HepG2 (cell line): ENCODE measurements around the gene TOR1B. TPM values are rescaled to one million over a fixed set of nuclear protein-coding genes. Genes with fewer than 3 reads are reported as not detected.
A peak's percentile ranks its signal among the peaks of the same experiment; 100 is the strongest.

ENCODE experiments used
- ETV5 ChIP-seq: IDR thresholded peaks from 2 replicates; pipeline ENCODE4 v1.6.1; 2018; ENCODE audit warnings: missing biosample characterization, missing genetic modification reagents, inconsistent platforms, borderline replicate concordance
- MBD4 ChIP-seq: IDR thresholded peaks from 2 replicates; pipeline ENCODE4 v1.6.1; 2012; ENCODE audit warnings: low read length, inconsistent platforms, borderline replicate concordance
- MXI1 ChIP-seq: IDR thresholded peaks from 3 replicates; pipeline ENCODE4 v1.6.1; 2012; ENCODE audit warnings: low read depth, low read length, inconsistent platforms, borderline replicate concordance
- SMAD3 ChIP-seq: sonication (generic); formaldehyde crosslinking; IDR thresholded peaks from 2 replicates; pipeline ENCODE4 v1.4.0; 2020; ENCODE audit warnings: missing genetic modification reagents
- ZNF446 ChIP-seq: sonication (generic); formaldehyde crosslinking; IDR thresholded peaks from 2 replicates; pipeline ENCODE4 v1.5.0; 2020; ENCODE audit warnings: mild to moderate bottlenecking, missing genetic modification reagents
- ZNF563 ChIP-seq: sonication (generic); formaldehyde crosslinking; IDR thresholded peaks from 2 replicates; pipeline ENCODE4 v1.8.0; 2022; ENCODE audit warnings: mild to moderate bottlenecking, moderate library complexity, missing genetic modification reagents
- ZNF678 ChIP-seq: sonication (generic); formaldehyde crosslinking; IDR thresholded peaks from 2 replicates; pipeline ENCODE4 v1.4.0; 2020; ENCODE audit warnings: mild to moderate bottlenecking, missing genetic modification reagents
- polyA plus RNA-seq, 8 experiments: library from polyadenylated mRNA; depleted of rRNA in 3 of 8; stranded (reverse) in 7 of 8; unstranded in 1 of 8; fragments of >200 nt; fragmentation: Illumina TruSeq in 4 of 8; extraction: Trizol in 4 of 8; gene quantifications; 2 replicates each; pipeline versions ENCODE4 v1.2.1 to v1.2.3, GENCODE V29; 2011 to 2016; ENCODE audit warnings: low read depth in 4 of 8, missing spikeins in 1 of 8, mixed read lengths in 1 of 8; ENCODE audit not compliant: insufficient read depth in 1 of 8
- total RNA-seq, 5 experiments: library from RNA; depleted of rRNA; stranded (reverse); fragments of >200 nt; fragmentation: Illumina TruSeq; extraction: Trizol; gene quantifications; 2 replicates each; pipeline ENCODE4 v1.2.3, GENCODE V29; 2016; ENCODE audit warnings: low read depth in 1 of 5
- TF ChIP-seq, protein P1 (sequence below): sonication (generic); formaldehyde crosslinking; IDR thresholded peaks from 2 replicates; pipeline ENCODE4 v1.8.1; 2023; ENCODE audit warnings: missing genetic modification reagents, inconsistent platforms, borderline replicate concordance
- TF ChIP-seq, protein P2 (sequence below): sonication (generic); formaldehyde crosslinking; IDR thresholded peaks from 2 replicates; pipeline ENCODE4 v1.4.0; 2020; ENCODE audit warnings: missing genetic modification reagents
- TF ChIP-seq, protein P3 (sequence below): sonication (generic); formaldehyde crosslinking; IDR thresholded peaks from 2 replicates; pipeline ENCODE4 v1.5.0; 2020; ENCODE audit warnings: mild to moderate bottlenecking, missing genetic modification reagents, borderline replicate concordance
- TF ChIP-seq, protein P4 (sequence below): sonication (generic); formaldehyde crosslinking; IDR thresholded peaks from 2 replicates; pipeline ENCODE4 v1.8.1; 2023; ENCODE audit warnings: mild to moderate bottlenecking, missing genetic modification reagents
- TF ChIP-seq, protein P5 (sequence below): sonication (generic); formaldehyde crosslinking; IDR thresholded peaks from 2 replicates; pipeline ENCODE4 v1.5.0; 2020; ENCODE audit warnings: mild to moderate bottlenecking, missing genetic modification reagents, borderline replicate concordance
- TF ChIP-seq, protein P6 (sequence below): sonication (generic); formaldehyde crosslinking; IDR thresholded peaks from 2 replicates; pipeline ENCODE4 v1.5.1; 2020; ENCODE audit warnings: missing genetic modification reagents, mild to moderate bottlenecking, borderline replicate concordance

TOR1B gene
- total and polyA plus RNA-seq, 2 of the 13 experiments (the other 11 are each of a cell fraction or from before 2014, with no cell fraction given) = 18.1 to 21.3 TPM

DNA sequence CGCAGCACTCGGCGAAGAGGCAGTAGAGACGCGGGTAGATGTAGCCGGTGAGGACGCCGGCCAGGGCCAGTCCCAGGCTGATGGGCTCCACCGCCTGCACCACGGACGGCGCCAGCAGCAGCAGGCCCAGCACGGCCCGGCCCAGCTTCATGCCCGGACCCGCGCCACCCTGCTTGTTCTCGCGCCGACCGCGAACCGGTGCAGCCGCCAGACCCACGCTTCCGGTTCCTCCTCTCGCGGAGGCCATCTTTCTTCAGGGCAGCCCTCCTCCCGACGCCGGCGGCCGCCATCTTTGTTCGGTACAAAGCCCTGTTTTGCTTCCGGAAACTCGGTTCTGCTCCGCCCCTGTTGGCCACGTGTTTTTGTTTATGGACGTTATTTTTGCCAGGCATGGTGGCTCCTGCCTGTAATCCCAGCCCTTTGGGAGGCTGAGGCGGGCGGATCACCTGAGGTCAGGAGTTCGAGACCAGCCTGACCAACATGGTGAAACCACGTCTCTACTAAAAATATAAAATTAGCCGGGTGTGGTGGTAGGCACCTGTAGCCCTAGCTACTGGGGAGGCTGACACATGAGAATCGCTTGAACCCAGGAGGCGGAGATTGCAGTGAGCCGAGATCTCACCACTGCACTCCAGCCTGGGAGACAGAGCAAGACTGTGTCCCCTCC is 21.1 kb downstream of the TOR1B start, which contains the start of gene TOR1A (continued):
- TF ChIP-seq, protein P1, sequence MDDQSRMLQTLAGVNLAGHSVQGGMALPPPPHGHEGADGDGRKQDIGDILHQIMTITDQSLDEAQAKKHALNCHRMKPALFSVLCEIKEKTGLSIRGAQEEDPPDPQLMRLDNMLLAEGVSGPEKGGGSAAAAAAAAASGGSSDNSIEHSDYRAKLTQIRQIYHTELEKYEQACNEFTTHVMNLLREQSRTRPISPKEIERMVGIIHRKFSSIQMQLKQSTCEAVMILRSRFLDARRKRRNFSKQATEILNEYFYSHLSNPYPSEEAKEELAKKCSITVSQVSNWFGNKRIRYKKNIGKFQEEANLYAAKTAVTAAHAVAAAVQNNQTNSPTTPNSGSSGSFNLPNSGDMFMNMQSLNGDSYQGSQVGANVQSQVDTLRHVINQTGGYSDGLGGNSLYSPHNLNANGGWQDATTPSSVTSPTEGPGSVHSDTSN = no peak
- TF ChIP-seq MXI1 (peak; percentile 97; the same call in 2 of the 3 replicates), ETV5 (CRISPR knock-in tag) (peak; percentile 97), ZNF678 (CRISPR knock-in tag) (no peak), SMAD3 (CRISPR knock-in tag) (peak; percentile 90), MBD4 (no peak), ZNF563 (peak; percentile 85), ZNF446 (CRISPR knock-in tag) (0 out of 2 replicates have a peak, but pooled peaks have one; percentile 34)
- TF ChIP-seq, protein P2, sequence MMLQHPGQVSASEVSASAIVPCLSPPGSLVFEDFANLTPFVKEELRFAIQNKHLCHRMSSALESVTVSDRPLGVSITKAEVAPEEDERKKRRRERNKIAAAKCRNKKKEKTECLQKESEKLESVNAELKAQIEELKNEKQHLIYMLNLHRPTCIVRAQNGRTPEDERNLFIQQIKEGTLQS (CRISPR knock-in tag) = peak; percentile 50; the same call in 1 of the 2 replicates
- TF ChIP-seq, protein P3, sequence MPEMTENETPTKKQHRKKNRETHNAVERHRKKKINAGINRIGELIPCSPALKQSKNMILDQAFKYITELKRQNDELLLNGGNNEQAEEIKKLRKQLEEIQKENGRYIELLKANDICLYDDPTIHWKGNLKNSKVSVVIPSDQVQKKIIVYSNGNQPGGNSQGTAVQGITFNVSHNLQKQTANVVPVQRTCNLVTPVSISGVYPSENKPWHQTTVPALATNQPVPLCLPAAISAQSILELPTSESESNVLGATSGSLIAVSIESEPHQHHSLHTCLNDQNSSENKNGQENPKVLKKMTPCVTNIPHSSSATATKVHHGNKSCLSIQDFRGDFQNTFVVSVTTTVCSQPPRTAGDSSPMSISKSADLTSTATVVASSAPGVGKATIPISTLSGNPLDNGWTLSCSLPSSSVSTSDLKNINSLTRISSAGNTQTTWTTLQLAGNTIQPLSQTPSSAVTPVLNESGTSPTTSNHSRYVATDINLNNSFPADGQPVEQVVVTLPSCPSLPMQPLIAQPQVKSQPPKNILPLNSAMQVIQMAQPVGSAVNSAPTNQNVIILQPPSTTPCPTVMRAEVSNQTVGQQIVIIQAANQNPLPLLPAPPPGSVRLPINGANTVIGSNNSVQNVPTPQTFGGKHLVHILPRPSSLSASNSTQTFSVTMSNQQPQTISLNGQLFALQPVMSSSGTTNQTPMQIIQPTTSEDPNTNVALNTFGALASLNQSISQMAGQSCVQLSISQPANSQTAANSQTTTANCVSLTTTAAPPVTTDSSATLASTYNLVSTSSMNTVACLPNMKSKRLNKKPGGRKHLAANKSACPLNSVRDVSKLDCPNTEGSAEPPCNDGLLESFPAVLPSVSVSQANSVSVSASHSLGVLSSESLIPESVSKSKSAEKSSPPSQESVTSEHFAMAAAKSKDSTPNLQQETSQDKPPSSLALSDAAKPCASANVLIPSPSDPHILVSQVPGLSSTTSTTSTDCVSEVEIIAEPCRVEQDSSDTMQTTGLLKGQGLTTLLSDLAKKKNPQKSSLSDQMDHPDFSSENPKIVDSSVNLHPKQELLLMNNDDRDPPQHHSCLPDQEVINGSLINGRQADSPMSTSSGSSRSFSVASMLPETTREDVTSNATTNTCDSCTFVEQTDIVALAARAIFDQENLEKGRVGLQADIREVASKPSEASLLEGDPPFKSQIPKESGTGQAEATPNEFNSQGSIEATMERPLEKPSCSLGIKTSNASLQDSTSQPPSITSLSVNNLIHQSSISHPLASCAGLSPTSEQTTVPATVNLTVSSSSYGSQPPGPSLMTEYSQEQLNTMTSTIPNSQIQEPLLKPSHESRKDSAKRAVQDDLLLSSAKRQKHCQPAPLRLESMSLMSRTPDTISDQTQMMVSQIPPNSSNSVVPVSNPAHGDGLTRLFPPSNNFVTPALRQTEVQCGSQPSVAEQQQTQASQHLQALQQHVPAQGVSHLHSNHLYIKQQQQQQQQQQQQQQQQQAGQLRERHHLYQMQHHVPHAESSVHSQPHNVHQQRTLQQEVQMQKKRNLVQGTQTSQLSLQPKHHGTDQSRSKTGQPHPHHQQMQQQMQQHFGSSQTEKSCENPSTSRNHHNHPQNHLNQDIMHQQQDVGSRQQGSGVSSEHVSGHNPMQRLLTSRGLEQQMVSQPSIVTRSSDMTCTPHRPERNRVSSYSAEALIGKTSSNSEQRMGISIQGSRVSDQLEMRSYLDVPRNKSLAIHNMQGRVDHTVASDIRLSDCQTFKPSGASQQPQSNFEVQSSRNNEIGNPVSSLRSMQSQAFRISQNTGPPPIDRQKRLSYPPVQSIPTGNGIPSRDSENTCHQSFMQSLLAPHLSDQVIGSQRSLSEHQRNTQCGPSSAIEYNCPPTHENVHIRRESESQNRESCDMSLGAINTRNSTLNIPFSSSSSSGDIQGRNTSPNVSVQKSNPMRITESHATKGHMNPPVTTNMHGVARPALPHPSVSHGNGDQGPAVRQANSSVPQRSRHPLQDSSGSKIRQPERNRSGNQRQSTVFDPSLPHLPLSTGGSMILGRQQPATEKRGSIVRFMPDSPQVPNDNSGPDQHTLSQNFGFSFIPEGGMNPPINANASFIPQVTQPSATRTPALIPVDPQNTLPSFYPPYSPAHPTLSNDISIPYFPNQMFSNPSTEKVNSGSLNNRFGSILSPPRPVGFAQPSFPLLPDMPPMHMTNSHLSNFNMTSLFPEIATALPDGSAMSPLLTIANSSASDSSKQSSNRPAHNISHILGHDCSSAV (CRISPR knock-in tag) = no peak
- TF ChIP-seq, protein P4, sequence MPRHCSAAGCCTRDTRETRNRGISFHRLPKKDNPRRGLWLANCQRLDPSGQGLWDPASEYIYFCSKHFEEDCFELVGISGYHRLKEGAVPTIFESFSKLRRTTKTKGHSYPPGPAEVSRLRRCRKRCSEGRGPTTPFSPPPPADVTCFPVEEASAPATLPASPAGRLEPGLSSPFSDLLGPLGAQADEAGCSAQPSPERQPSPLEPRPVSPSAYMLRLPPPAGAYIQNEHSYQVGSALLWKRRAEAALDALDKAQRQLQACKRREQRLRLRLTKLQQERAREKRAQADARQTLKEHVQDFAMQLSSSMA = peak; percentile 67; the same call in 1 of the 2 replicates
- TF ChIP-seq, protein P5, sequence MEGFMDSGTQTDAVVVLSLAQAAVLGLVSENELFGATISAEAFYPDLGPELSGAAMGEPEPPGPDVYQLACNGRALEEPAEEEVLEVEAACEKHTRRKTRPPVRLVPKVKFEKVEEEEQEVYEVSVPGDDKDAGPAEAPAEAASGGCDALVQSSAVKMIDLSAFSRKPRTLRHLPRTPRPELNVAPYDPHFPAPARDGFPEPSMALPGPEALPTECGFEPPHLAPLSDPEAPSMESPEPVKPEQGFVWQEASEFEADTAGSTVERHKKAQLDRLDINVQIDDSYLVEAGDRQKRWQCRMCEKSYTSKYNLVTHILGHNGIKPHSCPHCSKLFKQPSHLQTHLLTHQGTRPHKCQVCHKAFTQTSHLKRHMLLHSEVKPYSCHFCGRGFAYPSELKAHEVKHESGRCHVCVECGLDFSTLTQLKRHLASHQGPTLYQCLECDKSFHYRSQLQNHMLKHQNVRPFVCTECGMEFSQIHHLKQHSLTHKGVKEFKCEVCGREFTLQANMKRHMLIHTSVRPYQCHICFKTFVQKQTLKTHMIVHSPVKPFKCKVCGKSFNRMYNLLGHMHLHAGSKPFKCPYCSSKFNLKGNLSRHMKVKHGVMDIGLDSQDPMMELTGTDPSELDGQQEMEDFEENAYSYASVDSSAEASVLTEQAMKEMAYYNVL = 0 out of 2 replicates have a peak, but pooled peaks have one; percentile 50
- TF ChIP-seq, protein P6, sequence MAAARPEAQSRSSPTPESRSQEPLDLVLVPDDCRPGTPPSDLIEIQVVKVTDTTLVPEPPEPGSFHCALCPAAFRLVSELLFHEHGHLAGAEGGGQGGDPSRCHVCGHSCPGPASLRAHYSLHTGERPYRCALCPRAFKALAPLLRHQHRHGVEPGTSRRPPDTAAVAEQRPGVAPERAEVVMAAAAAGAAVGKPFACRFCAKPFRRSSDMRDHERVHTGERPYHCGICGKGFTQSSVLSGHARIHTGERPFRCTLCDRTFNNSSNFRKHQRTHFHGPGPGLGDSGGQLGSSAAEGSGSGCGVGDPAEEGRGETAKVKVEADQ (CRISPR knock-in tag) = peak; percentile 67; the same call in 1 of the 2 replicates
